ENCODE results near the gene TEX52.

DNA sequence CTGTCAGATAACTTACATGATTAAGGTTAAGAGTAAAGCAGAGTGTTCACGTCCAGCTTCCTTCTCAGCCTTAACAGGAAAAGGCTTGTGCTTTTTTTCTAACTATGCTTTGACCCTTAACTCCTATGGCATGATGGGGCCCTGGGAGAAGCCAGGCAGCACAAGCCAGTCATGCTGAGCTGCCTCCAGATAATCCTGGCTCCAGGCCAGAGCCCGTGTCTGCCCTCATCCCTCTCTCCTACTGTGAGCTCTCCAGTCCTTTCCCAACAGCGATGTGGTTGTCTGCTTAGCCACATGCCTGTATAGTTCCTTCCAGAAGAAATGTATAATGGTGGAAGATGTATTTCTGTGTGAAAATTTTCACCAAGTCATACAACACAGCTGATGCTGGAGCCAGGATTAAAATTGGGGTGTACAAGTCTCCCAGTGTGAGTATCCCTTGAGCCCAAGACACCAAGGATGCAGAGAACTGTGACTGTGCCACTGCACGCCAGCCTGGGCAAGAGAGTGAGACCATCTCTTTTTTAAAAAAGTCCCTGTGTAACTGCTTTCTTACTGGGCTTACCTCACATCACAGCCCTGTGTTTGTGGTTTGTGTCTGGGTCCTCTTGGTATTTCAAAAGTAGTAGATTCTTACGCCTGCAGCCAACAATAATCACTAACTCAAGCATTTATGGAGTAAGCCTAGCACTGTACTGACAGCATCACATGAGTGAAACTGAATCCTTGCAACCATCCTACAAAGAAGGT is 52.3 kb downstream of the TEX52 start:
- TF ChIP-seq, protein P1, sequence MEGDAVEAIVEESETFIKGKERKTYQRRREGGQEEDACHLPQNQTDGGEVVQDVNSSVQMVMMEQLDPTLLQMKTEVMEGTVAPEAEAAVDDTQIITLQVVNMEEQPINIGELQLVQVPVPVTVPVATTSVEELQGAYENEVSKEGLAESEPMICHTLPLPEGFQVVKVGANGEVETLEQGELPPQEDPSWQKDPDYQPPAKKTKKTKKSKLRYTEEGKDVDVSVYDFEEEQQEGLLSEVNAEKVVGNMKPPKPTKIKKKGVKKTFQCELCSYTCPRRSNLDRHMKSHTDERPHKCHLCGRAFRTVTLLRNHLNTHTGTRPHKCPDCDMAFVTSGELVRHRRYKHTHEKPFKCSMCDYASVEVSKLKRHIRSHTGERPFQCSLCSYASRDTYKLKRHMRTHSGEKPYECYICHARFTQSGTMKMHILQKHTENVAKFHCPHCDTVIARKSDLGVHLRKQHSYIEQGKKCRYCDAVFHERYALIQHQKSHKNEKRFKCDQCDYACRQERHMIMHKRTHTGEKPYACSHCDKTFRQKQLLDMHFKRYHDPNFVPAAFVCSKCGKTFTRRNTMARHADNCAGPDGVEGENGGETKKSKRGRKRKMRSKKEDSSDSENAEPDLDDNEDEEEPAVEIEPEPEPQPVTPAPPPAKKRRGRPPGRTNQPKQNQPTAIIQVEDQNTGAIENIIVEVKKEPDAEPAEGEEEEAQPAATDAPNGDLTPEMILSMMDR (IDR thresholded peaks at IDR 0.05): no peak
- TF ChIP-seq POLR2A (IDR thresholded peaks at IDR 0.05): no peak
